HL-60 (cell line): ENCODE data around the gene P2RX2.

ENCODE experiments used
- CTCF ChIP-seq: IDR thresholded peaks from one replicate; pipeline ENCODE4 v1.5.1; 2011; ENCODE audit warnings: low read length, control low read depth, inconsistent platforms; ENCODE audit not compliant: insufficient read depth
- POLR2AphosphoS5 ChIP-seq: IDR thresholded peaks from 2 replicates; pipeline ENCODE4 v1.6.1; 2012; ENCODE audit warnings: low read depth
- TF ChIP-seq, protein P1 (sequence below): IDR thresholded peaks from 2 replicates; pipeline ENCODE4 v1.6.1; 2012; ENCODE audit warnings: low read depth; ENCODE audit not compliant: insufficient replicate concordance

- TF ChIP-seq CTCF = no peak
- TF ChIP-seq, protein P1, sequence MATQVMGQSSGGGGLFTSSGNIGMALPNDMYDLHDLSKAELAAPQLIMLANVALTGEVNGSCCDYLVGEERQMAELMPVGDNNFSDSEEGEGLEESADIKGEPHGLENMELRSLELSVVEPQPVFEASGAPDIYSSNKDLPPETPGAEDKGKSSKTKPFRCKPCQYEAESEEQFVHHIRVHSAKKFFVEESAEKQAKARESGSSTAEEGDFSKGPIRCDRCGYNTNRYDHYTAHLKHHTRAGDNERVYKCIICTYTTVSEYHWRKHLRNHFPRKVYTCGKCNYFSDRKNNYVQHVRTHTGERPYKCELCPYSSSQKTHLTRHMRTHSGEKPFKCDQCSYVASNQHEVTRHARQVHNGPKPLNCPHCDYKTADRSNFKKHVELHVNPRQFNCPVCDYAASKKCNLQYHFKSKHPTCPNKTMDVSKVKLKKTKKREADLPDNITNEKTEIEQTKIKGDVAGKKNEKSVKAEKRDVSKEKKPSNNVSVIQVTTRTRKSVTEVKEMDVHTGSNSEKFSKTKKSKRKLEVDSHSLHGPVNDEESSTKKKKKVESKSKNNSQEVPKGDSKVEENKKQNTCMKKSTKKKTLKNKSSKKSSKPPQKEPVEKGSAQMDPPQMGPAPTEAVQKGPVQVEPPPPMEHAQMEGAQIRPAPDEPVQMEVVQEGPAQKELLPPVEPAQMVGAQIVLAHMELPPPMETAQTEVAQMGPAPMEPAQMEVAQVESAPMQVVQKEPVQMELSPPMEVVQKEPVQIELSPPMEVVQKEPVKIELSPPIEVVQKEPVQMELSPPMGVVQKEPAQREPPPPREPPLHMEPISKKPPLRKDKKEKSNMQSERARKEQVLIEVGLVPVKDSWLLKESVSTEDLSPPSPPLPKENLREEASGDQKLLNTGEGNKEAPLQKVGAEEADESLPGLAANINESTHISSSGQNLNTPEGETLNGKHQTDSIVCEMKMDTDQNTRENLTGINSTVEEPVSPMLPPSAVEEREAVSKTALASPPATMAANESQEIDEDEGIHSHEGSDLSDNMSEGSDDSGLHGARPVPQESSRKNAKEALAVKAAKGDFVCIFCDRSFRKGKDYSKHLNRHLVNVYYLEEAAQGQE = no peak
- TF ChIP-seq POLR2AphosphoS5 = no peak
Observed at GRCh38 chr12:132582058-132582420, 36.5 kb upstream of the P2RX2 start.
